Esophagus muscularis mucosa (tissue), 4 donors: Measurements from ENCODE around the gene SYT17. TPM values are rescaled to one million over a fixed set of nuclear protein-coding genes. Genes with fewer than 3 reads are reported as not detected.

Experiments used
- DNase-seq: peaks from one replicate; pipeline ENCODE4 v3.0.0-alpha.2; 2017; ENCODE audit errors: extremely low spot score
- H3K27ac ChIP-seq, 4 donors: fragments of 200-600 bp; sonication (generic); replicated peaks in 1 of 4; 1 replicate in 3 of 4; 2 replicates in 1 of 4; pipeline ENCODE4 v1.5.1; 2016 to 2019; ENCODE audit warnings: mild to moderate bottlenecking in 1 of 4
- H3K27me3 ChIP-seq, 4 donors: fragments of 200-600 bp; sonication (generic); one replicate each; pipeline versions ENCODE4 v1.5.1 to v1.6.0; 2016 to 2019
- H3K36me3 ChIP-seq, 4 donors: fragments of 200-600 bp; sonication (generic); one replicate each; pipeline ENCODE4 v1.5.1; 2016 to 2019
- H3K4me1 ChIP-seq, 4 donors: fragments of 200-600 bp; sonication (generic); one replicate each; pipeline ENCODE4 v1.5.1; 2016 to 2019
- H3K4me3 ChIP-seq, 4 donors: fragments of 200-600 bp; sonication (generic); 1 replicate in 2 of 4; 2 replicates in 2 of 4; pipeline ENCODE4 v1.5.1; 2016 to 2019; ENCODE audit warnings: mild to moderate bottlenecking in 4 of 4, moderate library complexity in 1 of 4
- H3K9me3 ChIP-seq, 4 donors: fragments of 200-600 bp; sonication (generic); 1 replicate in 3 of 4; 2 replicates in 1 of 4; pipeline ENCODE4 v1.5.1; 2016 to 2019
- EP300 ChIP-seq: sonication (generic); formaldehyde crosslinking; IDR thresholded peaks from one replicate; pipeline ENCODE4 v1.6.1; 2017; ENCODE audit warnings: antibody characterized with exemption
- POLR2A ChIP-seq: fragments of 450-650 bp; IDR thresholded peaks from one replicate; pipeline ENCODE4 v1.6.1; 2017; ENCODE audit warnings: antibody characterized with exemption, moderate library complexity, mild to moderate bottlenecking, low read depth
- POLR2AphosphoS5 ChIP-seq, 2 donors: sonication (generic); formaldehyde crosslinking; IDR thresholded peaks; one replicate each; pipeline ENCODE4 v1.6.1; 2017; ENCODE audit warnings: antibody characterized with exemption in 2 of 2
- WGBS: methylation state at CpG from one replicate; pipeline ENCODE4 v1.1.5; 2018; 5-methylcytosine and 5-hydroxymethylcytosine counted together
- intact Hi-C: fragments of 100-400 bp; cut with DNase I; formaldehyde crosslinking; loops from one replicate; pipeline ENCODE4 v1.15.1; 2023
- total RNA-seq, 4 donors: library from RNA; depleted of rRNA; stranded (reverse); fragments of >200 nt; gene quantifications; one replicate each; pipeline versions ENCODE4 v1.1.0 to v1.2.1, GENCODE V29; 2016
- TF ChIP-seq, protein P1 (sequence below), 3 experiments: fragments of 200-600 bp in 2 of 3; fragments of 450-650 bp in 1 of 3; sonication (generic) in 2 of 3; IDR thresholded peaks; one replicate each; pipeline ENCODE4 v1.5.1; 2017 to 2019; ENCODE audit warnings: antibody characterized with exemption in 3 of 3, mild to moderate bottlenecking in 2 of 3, moderate library complexity in 1 of 3

Gene SYT17
- total RNA-seq, 4 donors from 2014 or later = 5.0 to 8.7 (median 6.2) TPM

DNA sequence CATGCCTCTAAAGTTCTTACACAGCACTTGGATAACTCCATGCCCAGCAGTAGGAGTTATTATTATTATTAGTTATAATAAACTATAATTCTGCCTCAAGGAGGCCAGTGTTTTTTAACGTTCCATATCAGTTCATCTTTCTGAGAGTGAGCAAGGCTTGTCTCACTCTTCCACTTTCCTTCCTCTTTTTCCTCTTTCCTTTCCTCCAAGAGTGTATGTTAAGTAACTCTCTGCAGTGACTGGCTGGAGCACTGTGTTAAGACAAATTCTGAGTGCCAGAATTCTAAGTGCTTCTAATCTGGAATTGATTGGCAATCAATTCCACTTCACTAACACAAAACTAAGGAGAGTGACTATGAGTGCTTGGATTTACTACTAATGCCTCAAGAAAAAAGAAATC lies 133.9 kb downstream of the SYT17 start:
- TF ChIP-seq EP300 (no peak), POLR2AphosphoS5 (IDR thresholded peaks at IDR 0.05) (no peak), POLR2A (no peak)
- TF ChIP-seq, protein P1, sequence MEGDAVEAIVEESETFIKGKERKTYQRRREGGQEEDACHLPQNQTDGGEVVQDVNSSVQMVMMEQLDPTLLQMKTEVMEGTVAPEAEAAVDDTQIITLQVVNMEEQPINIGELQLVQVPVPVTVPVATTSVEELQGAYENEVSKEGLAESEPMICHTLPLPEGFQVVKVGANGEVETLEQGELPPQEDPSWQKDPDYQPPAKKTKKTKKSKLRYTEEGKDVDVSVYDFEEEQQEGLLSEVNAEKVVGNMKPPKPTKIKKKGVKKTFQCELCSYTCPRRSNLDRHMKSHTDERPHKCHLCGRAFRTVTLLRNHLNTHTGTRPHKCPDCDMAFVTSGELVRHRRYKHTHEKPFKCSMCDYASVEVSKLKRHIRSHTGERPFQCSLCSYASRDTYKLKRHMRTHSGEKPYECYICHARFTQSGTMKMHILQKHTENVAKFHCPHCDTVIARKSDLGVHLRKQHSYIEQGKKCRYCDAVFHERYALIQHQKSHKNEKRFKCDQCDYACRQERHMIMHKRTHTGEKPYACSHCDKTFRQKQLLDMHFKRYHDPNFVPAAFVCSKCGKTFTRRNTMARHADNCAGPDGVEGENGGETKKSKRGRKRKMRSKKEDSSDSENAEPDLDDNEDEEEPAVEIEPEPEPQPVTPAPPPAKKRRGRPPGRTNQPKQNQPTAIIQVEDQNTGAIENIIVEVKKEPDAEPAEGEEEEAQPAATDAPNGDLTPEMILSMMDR (IDR thresholded peaks at IDR 0.05) = no peak
- no peaks in the 10 kb centered on the region for H3K9me3 ChIP-seq
- WGBS = 0% methylated on average over 1 of the region's 1 CpG
- no peaks in the 10 kb centered on the region for H3K36me3 ChIP-seq
- intact Hi-C loops = no loop called here
- H3K4me1 ChIP-seq = no peaks in the 10 kb centered on the region
- no peak overlapping the region for H3K4me3 ChIP-seq
- DNase-seq = no peak
- no peak overlapping the region for H3K27ac ChIP-seq
- peaks cover 0 to 3% (median 0%) of the 10 kb centered on the region in 4 donors for H3K27me3 ChIP-seq

DNA sequence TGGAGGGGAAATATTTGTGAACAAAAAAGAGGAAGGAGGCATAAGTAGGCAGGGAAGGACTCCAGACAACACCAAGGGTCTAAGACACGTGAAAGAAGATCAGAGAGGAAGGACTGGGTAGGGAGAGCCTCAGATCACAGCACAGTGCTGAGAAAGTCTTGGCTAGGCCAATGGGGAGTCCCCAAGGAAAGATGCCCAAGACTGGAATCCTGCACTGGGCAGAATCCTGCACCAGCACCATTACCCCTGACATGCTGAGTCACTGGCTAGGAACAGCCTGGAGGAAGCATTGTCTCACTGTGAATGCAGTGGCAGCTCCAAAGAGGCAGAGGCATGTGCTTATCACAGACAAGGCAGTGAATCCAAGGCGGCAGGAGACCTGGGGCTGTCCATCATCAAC lies 136.7 kb downstream of the SYT17 start:
- TF ChIP-seq POLR2A (no peak), EP300 (no peak), POLR2AphosphoS5 (IDR thresholded peaks at IDR 0.05) (no peak)
- TF ChIP-seq, protein P1 (IDR thresholded peaks at IDR 0.05) = no peak
- no peaks in the 10 kb centered on the region for H3K36me3 ChIP-seq
- no peaks in the 10 kb centered on the region for H3K9me3 ChIP-seq
- intact Hi-C loops = no loop called here
- peaks cover 0 to 7% (median 0%) of the 10 kb centered on the region in 4 donors for H3K27me3 ChIP-seq
- DNase-seq = no peak
- H3K4me1 ChIP-seq = no peaks in the 10 kb centered on the region
- 48% methylated on average over 2 of the region's 2 CpGs for WGBS
- H3K27ac ChIP-seq = no peak overlapping the region
- no peak overlapping the region for H3K4me3 ChIP-seq

DNA sequence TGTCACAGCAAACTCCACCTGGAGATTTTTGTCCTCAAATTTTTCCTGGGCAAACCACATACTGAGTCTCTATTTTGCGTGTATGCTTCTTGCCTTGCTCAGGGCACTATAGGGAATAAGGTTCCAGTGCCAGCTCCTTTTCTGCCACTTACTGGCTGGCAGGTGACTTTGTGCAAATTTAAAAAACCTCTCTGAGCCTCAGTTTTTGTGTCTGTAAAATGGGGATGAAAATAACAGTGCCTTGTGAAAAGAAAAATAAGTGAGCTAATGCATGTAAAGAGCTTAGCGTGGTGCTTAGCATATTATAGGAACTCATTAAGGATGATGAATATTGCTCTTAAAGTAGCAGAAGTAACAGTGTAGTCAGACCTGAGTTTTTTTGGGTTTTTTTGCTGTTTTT lies 137.4 kb downstream of the SYT17 start:
- H3K27ac ChIP-seq = no peak overlapping the region
- 91% methylated on average over 2 of the region's 2 CpGs for WGBS
- H3K27me3 ChIP-seq = peaks cover 0 to 7% (median 0%) of the 10 kb centered on the region in 4 donors
- no peaks in the 10 kb centered on the region for H3K9me3 ChIP-seq
- intact Hi-C loops = no loop called here
- no peaks in the 10 kb centered on the region for H3K4me1 ChIP-seq
- no peak for DNase-seq
- no peaks in the 10 kb centered on the region for H3K36me3 ChIP-seq
- H3K4me3 ChIP-seq = no peak overlapping the region
- TF ChIP-seq EP300 (no peak), POLR2AphosphoS5 (IDR thresholded peaks at IDR 0.05) (no peak), POLR2A (no peak)
- TF ChIP-seq, protein P1 (IDR thresholded peaks at IDR 0.05) = no peak

DNA sequence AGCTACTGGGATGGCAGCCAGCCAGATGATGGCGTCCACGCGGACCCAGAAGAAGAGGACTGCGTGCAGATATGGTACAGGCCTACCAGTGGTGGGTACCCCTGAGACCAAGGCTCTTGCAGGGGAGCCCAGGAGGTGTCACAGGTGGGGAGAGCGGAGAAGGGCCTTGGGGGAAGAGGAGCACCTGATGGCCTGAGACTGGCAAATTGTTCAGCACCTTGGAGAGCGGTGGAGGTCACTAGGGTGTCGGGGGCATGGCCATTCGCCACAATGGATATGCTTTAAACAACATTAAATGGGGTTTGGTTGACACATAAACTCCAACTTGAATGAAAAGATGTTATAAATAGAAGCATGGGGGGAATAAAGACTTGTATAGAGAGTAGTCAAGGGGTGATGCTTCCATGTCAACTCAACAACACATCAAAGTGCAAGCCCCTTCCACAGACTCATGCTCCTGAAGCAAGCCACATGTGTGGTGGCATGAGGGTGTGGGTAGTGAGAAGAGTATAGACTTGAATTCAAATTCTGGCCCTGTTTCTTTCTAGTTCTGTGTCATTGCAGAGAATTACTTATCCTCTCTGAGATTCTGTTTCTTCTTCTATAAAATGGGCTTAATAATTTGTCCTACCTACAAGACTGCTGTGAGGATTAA lies 139.7 kb downstream of the SYT17 start:
- intact Hi-C loops = no loop called here
- 69% methylated on average over 8 of the region's 8 CpGs for WGBS
- TF ChIP-seq POLR2A (no peak), EP300 (no peak), POLR2AphosphoS5 (IDR thresholded peaks at IDR 0.05) (no peak)
- TF ChIP-seq, protein P1 (IDR thresholded peaks at IDR 0.05) = no peak
- no peaks in the 10 kb centered on the region for H3K4me1 ChIP-seq
- no peak overlapping the region for H3K4me3 ChIP-seq
- no peak for DNase-seq
- H3K27me3 ChIP-seq = peaks cover 0 to 7% (median 0%) of the 10 kb centered on the region in 4 donors
- H3K9me3 ChIP-seq = no peaks in the 10 kb centered on the region
- H3K27ac ChIP-seq = no peak overlapping the region
- H3K36me3 ChIP-seq = no peaks in the 10 kb centered on the region

DNA sequence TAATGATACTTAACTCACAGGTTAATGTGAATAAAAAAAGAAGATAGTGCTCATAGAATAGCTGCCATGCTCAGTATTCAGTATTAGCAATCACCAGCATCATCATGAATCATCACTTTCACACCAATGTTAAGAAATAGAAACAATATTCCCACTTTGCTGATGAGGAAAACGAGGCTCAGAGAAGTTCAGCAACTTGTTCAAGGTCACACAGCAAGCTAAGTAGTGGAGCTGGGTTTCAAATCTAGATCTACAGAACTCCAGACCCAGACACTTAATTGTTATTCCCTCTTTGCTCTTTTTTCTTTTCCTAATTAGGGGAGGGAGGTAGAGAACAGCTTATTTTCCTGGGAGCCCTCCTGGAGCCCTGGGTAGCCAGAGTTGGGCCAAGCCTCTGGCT lies 140.4 kb downstream of the SYT17 start:
- peaks cover 0 to 7% (median 0%) of the 10 kb centered on the region in 4 donors for H3K27me3 ChIP-seq
- WGBS = 75% methylated on average over 1 of the region's 1 CpG

More for the DNA sequence above, 140.4 kb downstream of the SYT17 start:
- H3K27ac ChIP-seq = no peak overlapping the region
- H3K9me3 ChIP-seq = no peaks in the 10 kb centered on the region
- TF ChIP-seq POLR2AphosphoS5 (IDR thresholded peaks at IDR 0.05) (no peak), POLR2A (no peak), EP300 (no peak)
- TF ChIP-seq, protein P1 (IDR thresholded peaks at IDR 0.05) = no peak
- H3K4me1 ChIP-seq = no peaks in the 10 kb centered on the region
- no peak for DNase-seq
- H3K36me3 ChIP-seq = no peaks in the 10 kb centered on the region
- no peak overlapping the region for H3K4me3 ChIP-seq
- intact Hi-C loops = no loop called here
